Measurements from ENCODE around the gene WDR7. TPM values are rescaled to one million over a fixed set of nuclear protein-coding genes. Genes with fewer than 3 reads are reported as not detected.

Gene WDR7
- total and polyA plus RNA-seq, 12 donors: 3.6 to 64.6 (median 24.2) TPM

DNA sequence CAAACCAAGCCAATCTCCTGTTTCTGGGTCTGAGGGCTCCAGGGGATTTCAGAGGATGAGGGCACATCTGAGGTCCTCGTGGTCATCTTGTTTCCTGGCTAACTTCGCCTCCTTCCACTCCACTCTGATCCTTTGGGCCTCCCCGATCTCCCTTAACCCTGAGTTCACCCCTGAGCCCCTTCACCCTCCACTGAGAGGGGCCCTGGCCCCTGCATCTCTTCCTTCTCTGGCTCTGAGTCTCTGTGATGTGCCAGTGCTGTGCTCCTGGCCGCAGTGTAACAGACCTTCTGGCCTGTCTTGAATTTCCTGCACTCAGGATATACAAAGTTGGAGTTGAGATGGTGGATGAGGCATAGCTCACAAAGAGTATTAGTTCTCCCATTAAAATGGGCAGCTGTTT, 411.0 kb downstream of the WDR7 start:
- no peak for DNase-seq
- Histone ChIP-seq H3K9me3 (replicated peaks in 1 of 3) (no peaks in the 10 kb centered on the region), H3K27ac (no peak overlapping the region), H3K4me1 (replicated peaks in 1 of 2) (no peaks in the 10 kb centered on the region), H3K27me3 (no peaks in the 10 kb centered on the region), H3K36me3 (replicated peaks in 1 of 2) (no peaks in the 10 kb centered on the region), H3K4me3 (no peak overlapping the region)
- TF ChIP-seq, protein P1, sequence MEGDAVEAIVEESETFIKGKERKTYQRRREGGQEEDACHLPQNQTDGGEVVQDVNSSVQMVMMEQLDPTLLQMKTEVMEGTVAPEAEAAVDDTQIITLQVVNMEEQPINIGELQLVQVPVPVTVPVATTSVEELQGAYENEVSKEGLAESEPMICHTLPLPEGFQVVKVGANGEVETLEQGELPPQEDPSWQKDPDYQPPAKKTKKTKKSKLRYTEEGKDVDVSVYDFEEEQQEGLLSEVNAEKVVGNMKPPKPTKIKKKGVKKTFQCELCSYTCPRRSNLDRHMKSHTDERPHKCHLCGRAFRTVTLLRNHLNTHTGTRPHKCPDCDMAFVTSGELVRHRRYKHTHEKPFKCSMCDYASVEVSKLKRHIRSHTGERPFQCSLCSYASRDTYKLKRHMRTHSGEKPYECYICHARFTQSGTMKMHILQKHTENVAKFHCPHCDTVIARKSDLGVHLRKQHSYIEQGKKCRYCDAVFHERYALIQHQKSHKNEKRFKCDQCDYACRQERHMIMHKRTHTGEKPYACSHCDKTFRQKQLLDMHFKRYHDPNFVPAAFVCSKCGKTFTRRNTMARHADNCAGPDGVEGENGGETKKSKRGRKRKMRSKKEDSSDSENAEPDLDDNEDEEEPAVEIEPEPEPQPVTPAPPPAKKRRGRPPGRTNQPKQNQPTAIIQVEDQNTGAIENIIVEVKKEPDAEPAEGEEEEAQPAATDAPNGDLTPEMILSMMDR (IDR thresholded peaks at IDR 0.05): no peak
- no peak for TF ChIP-seq POLR2A (IDR thresholded peaks at IDR 0.05)
- intact Hi-C loops (cut with DNase I): no loop called here
- WGBS, 4 donors: 71 to 80% (median 75%) methylated on average over 4 of the region's 4 CpGs

DNA sequence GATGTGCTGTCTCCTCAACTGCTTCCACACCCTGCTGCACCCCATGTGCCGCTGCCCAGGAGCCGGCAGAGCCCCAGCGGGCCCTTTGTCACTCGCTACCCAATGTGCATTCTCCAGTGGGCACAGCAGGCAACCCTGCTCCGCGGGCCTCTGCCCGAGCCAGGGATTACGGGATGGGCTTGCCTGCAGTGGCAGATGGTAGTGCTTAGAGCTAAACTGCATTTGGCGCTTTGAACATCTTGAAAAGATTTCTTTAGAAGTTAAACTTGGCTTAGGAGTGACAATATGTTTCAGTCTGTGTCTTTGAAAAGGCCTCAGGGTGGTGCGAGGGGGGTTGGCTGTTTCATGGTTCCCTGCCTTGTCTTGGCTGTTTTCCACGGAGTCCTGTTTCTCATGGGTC, 411.7 kb downstream of the WDR7 start:
- H3K9me3 ChIP-seq (replicated peaks in 1 of 3): no peaks in the 10 kb centered on the region
- intact Hi-C loops (cut with DNase I): no loop called here
- DNase-seq: no peak
- no peaks in the 10 kb centered on the region for H3K36me3 ChIP-seq (replicated peaks in 1 of 2)
- no peaks in the 10 kb centered on the region for H3K4me1 ChIP-seq (replicated peaks in 1 of 2)
- H3K27ac ChIP-seq: no peak overlapping the region
- TF ChIP-seq, protein P1 (IDR thresholded peaks at IDR 0.05): no peak
- TF ChIP-seq POLR2A (IDR thresholded peaks at IDR 0.05): no peak
- H3K27me3 ChIP-seq: no peaks in the 10 kb centered on the region
- 70 to 85% (median 77%) methylated on average over 10 to 11 of the region's 11 CpGs for WGBS, 4 donors
- H3K4me3 ChIP-seq: no peak overlapping the region

DNA sequence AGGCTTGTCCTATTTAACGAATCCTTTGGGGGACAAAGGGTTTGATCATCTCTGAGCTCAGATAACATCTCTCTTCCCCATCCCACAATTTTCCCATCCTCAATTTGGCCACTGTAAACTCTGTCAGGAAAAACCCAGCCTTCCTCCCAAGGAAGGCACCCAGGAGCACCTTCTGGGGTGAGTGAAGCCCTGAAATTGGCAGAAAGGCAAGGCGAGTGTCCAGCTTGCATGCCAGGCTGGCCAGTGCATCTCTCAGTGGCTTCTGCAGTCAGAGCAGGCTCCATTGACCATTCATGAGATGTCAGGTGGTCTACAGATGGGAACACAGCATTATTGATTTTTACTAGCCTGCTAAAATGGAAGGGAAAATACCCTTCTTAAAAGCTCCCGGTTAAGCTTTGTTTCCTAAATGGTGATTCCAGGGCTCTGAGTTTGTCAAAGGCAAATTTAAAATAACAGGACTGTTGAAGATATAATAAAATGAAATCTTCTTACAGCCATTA, 412.5 kb downstream of the WDR7 start:
- no peaks in the 10 kb centered on the region for H3K4me1 ChIP-seq (replicated peaks in 1 of 2)
- no peak overlapping the region for H3K4me3 ChIP-seq
- no peak overlapping the region for H3K27ac ChIP-seq
- intact Hi-C loops (cut with DNase I): no loop called here
- H3K36me3 ChIP-seq (replicated peaks in 1 of 2): no peaks in the 10 kb centered on the region
- no peaks in the 10 kb centered on the region for H3K27me3 ChIP-seq
- H3K9me3 ChIP-seq (replicated peaks in 1 of 3): no peaks in the 10 kb centered on the region
- 63 to 86% (median 70%) methylated on average over 3 of the region's 3 CpGs for WGBS, 4 donors
- no peak for DNase-seq
- no peak for TF ChIP-seq POLR2A (IDR thresholded peaks at IDR 0.05)
- TF ChIP-seq, protein P1 (IDR thresholded peaks at IDR 0.05): no peak

DNA sequence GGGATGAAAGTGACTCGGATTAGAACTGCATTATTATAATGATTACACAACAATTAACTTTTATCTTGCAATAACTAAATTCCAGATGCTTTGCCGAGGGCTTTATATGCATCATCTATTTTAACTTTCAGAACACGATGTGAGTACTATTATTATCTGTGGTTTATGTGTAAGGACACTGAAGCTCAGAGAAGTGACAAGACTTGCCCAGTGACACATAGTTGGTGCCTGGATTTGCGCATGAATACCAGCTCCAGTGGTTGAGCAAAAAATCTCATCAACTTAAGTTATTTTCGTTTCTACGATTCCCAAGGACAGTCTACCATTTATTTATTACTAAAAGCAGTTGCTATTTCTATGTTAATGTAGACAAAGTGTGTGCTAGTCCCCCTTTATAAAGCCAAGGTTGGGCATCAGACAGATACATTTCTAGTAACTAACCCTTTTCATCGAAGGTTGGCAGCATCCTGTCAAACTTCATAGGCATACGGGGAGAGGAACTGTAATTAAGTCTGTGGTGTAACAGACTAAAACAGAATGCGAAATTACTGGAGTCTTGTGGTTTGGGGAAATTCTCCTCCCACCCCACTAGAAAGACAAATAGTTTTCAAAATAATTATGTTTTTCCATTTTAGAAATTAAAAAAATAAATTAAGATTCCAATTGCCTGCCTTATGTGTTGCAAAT, 422.5 kb downstream of the WDR7 start:
- H3K9me3 ChIP-seq (replicated peaks in 1 of 3): no peaks in the 10 kb centered on the region
- no peak for TF ChIP-seq POLR2A (IDR thresholded peaks at IDR 0.05)
- TF ChIP-seq, protein P1 (IDR thresholded peaks at IDR 0.05): no peak
- no peaks in the 10 kb centered on the region for H3K27me3 ChIP-seq
- H3K27ac ChIP-seq: no peak overlapping the region
- H3K4me3 ChIP-seq: no peak overlapping the region
- intact Hi-C loops (cut with DNase I): no loop called here
- no peaks in the 10 kb centered on the region for H3K36me3 ChIP-seq (replicated peaks in 1 of 2)
- no peak for DNase-seq
- no peaks in the 10 kb centered on the region for H3K4me1 ChIP-seq (replicated peaks in 1 of 2)
- WGBS, 4 donors: 49 to 56% (median 52%) methylated on average over 9 of the region's 9 CpGs
